ENCODE measurements around the gene KIF3C. TPM values are rescaled to one million over a fixed set of nuclear protein-coding genes. Genes with fewer than 3 reads are reported as not detected.
A peak's percentile ranks its signal among the peaks of the same experiment; 100 is the strongest.

Gene KIF3C
- total and polyA plus RNA-seq, 9 of the 15 experiments (the other 6 are each of a cell fraction or from before 2014, with no cell fraction given) = 0.69 to 6.7 (median 3.3) TPM

- ATAC-seq (peak; percentile 91), DNase-seq (ENCODE audit: extremely low read depth in 1 of 4, low spot score in 3 of 4) (peak; percentile 93 to 98 (median 95)), FAIRE-seq (peak; percentile 97)
- Histone ChIP-seq H2AFZ (ENCODE audit: low read depth, low read length) (peak within 1 kb of the TSS; percentile 97), H3K4me2 (ENCODE audit: insufficient read depth, low read length) (peak within 1 kb of the TSS; percentile 90), H3K27ac (ENCODE audit: extremely low read depth, low read depth, low read length) (peak within 1 kb of the TSS; percentile 91), H3K79me2 (ENCODE audit: control insufficient read depth, insufficient read depth, low read length) (peaks cover 47% of the 10 kb centered on the region), H4K20me1 (replicated peaks; ENCODE audit: control insufficient read depth, insufficient read depth, low read length) (no peaks in the 10 kb centered on the region), H3K9me3 (replicated peaks; ENCODE audit: control insufficient read depth, insufficient read depth, low read depth, low read length) (no peaks in the 10 kb centered on the region), H3K4me3 (peak within 1 kb of the TSS; percentile 92), H3K36me3 (ENCODE audit: control insufficient read depth, insufficient read depth, low read length) (peaks cover 14% of the 10 kb centered on the region; the same call in 2 of the 3 replicates), H3K9me1 (ENCODE audit: control insufficient read depth, insufficient read depth, low read length) (no peaks in the 10 kb centered on the region), H3K9ac (ENCODE audit: insufficient read depth in 1 of 2, low read depth in 2 of 2, low read length in 2 of 2) (peak within 1 kb of the TSS; percentile 98 to 100), H3K4me1 (replicated peaks in 1 of 2; ENCODE audit: control insufficient read depth in 2 of 2, insufficient read depth in 2 of 2, low read length in 2 of 2) (peaks cover 5 to 9% of the 10 kb centered on the region in 2 experiments), H3K27me3 (ENCODE audit: control insufficient read depth in 2 of 2, insufficient read depth in 2 of 2, low read length in 2 of 2) (no peaks in the 10 kb centered on the region)
- BruUV-seq (replicated peaks) = TSS peak; percentile 96
- CTCF ChIA-PET (ENCODE audit: low intra/inter-chr PET ratio) = interaction anchor here (0.6 kb wide), 1 partner anchor 264 kb away, joined by 5 read pairs; no protein-coding TSS in a partner anchor
- WGBS (ENCODE audit: insufficient coverage, low coverage, missing lambda C conversion rate) = 3% methylated on average over 46 of the region's 56 CpGs
- POLR2A ChIA-PET = interaction anchor here (0.6 to 2.3 kb wide), 16 partner anchors 10 to 1801 kb away, joined by 3 to 18 read pairs (median 4); partner anchors contain the start of gene KIF3C
- in situ Hi-C loops (cut with MboI) (no loop called here), intact Hi-C loops (cut with micrococcal nuclease) (no loop called here)
- TF ChIP-seq L3MBTL2 (IDR thresholded peaks at IDR 0.05) = peak; percentile 96
- no peak for TF ChIP-seq KLF10 (CRISPR knock-in tag; IDR thresholded peaks at IDR 0.05)
- TF ChIP-seq EGR1 (conservative IDR thresholded peaks at IDR 0.05) = peak; percentile 95
- TF ChIP-seq SOX6 (IDR thresholded peaks at IDR 0.05) = 0 out of 2 replicates have a peak, but pooled peaks have one; percentile 20
- peak; percentile 56 for TF ChIP-seq HNRNPLL (IDR thresholded peaks at IDR 0.05; ENCODE audit: low read depth, low read length, poor library complexity, severe bottlenecking)
- peak; percentile 48; the same call in 1 of the 2 replicates for TF ChIP-seq PKNOX1 (IDR thresholded peaks at IDR 0.05)
- peak; percentile 73 for TF ChIP-seq CTBP1 (IDR thresholded peaks at IDR 0.05; ENCODE audit: borderline replicate concordance)
- TF ChIP-seq FOXK2 (conservative IDR thresholded peaks at IDR 0.05 in 1 of 2, IDR thresholded peaks at IDR 0.05 in 1 of 2; ENCODE audit: low read depth in 2 of 2) = peak; percentile 23 to 61; a peak in 3 of 4 replicates
- 0 out of 2 replicates have a peak, but pooled peaks have one; percentile 46 for TF ChIP-seq GTF2F1 (IDR thresholded peaks at IDR 0.05; ENCODE audit: low read depth, low read length)
- TF ChIP-seq JUN (IDR thresholded peaks at IDR 0.05; ENCODE audit: borderline replicate concordance, low read depth, low read length) = peak; percentile 52; the same call in 1 of the 2 replicates
- TF ChIP-seq JUN (CRISPR knock-in tag; IDR thresholded peaks at IDR 0.05; ENCODE audit: borderline replicate concordance) = no peak
- no peak for TF ChIP-seq CBFB (CRISPR knock-in tag; IDR thresholded peaks at IDR 0.05)
- TF ChIP-seq, protein P1, sequence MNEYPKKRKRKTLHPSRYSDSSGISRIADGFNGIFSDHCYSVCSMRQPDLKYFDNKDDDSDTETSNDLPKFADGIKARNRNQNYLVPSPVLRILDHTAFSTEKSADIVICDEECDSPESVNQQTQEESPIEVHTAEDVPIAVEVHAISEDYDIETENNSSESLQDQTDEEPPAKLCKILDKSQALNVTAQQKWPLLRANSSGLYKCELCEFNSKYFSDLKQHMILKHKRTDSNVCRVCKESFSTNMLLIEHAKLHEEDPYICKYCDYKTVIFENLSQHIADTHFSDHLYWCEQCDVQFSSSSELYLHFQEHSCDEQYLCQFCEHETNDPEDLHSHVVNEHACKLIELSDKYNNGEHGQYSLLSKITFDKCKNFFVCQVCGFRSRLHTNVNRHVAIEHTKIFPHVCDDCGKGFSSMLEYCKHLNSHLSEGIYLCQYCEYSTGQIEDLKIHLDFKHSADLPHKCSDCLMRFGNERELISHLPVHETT (CRISPR knock-in tag; conservative IDR thresholded peaks at IDR 0.05 in 1 of 2, IDR thresholded peaks at IDR 0.05 in 1 of 2) = peak in 1 of 2 experiments; percentile 69; a peak in 2 of 4 replicates
- 0 out of 2 replicates have a peak, but pooled peaks have one; percentile 63 for TF ChIP-seq FOXK1 (CRISPR knock-in tag; IDR thresholded peaks at IDR 0.05; ENCODE audit: borderline replicate concordance)
- peak; percentile 64 to 94 (median 91) for TF ChIP-seq YY1 (IDR thresholded peaks at IDR 0.05; ENCODE audit: borderline replicate concordance in 1 of 3, control insufficient read depth in 1 of 3, extremely low read depth in 1 of 3, insufficient read depth in 3 of 3, insufficient read length in 1 of 3, insufficient replicate concordance in 2 of 3, low read depth in 1 of 3, low read length in 2 of 3)
- TF ChIP-seq TAF7 (tag; IDR thresholded peaks at IDR 0.05) = 0 out of 2 replicates have a peak, but pooled peaks have one; percentile 1
- peak; percentile 88 for TF ChIP-seq TBP (optimal IDR thresholded peaks at IDR 0.05; ENCODE audit: low read depth, low read length)
- TF ChIP-seq RCOR1 (IDR thresholded peaks at IDR 0.05; ENCODE audit: borderline replicate concordance in 1 of 2, low read depth in 2 of 2, low read length in 2 of 2) = 0 out of 4 replicates have a peak, but pooled peaks of 1 of the 2 experiments have one; percentile 31
Observed at GRCh38 chr2:25878361-25879132, 103.8 kb downstream of the KIF3C start, which contains the start of gene ASXL2. TSS of gene ASXL2 (minus strand) at chr2:25878487. CDS start at chr2:25878222, 265 bp downstream.
